Measurements from ENCODE around the gene ASB1.

ASB1 gene

DNA sequence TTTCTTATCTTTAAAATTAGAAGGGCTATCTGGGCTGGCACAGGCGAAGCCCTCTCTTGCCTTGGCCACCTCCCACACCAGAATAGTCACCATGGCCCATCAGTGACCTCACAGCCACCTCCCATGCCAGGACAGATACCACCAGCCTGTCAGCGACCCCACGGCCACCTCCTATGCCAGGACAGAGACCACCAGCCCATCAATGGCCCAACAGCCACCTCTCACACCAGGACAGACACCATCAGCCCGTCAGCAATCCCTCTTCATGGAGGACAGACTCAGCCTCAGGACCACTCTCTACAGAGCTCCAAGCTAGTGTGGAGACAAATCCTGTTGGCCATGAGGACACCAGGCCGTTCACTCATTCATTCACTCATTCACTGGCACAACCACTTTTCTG, 74.6 kb downstream of the ASB1 start:
- H3K27me3 ChIP-seq (ENCODE audit: insufficient read depth, insufficient read length) = no peaks in the 10 kb centered on the region
- no peak for DNase-seq (ENCODE audit: low read depth, low spot score)
- H3K4me1 ChIP-seq (ENCODE audit: insufficient read depth, insufficient read length) = peaks cover 3% of the 10 kb centered on the region
- H3K9me3 ChIP-seq (ENCODE audit: insufficient read depth, low read length) = no peaks in the 10 kb centered on the region
- no peak overlapping the region for H3K4me3 ChIP-seq (ENCODE audit: insufficient read length, low read depth)
- H3K9ac ChIP-seq (ENCODE audit: insufficient read length, low read depth) = no peak overlapping the region
- H3K36me3 ChIP-seq (ENCODE audit: insufficient read depth, insufficient read length, low read length) = no peaks in the 10 kb centered on the region
- no peak for TF ChIP-seq ZNF274 (IDR thresholded peaks at IDR 0.05; ENCODE audit: low read depth, low read length)
- TF ChIP-seq YY1 (IDR thresholded peaks at IDR 0.05; ENCODE audit: insufficient read depth, insufficient read length) = no peak
- no peak for TF ChIP-seq SUZ12 (IDR thresholded peaks at IDR 0.05; ENCODE audit: extremely low read depth, insufficient read depth, insufficient read length)

All from NT2/D1 (cell line).